Stimulated activated CD4-positive, alpha-beta T cell treated with anti-CD3 and anti-CD28 coated beads, Interleukin-15, amount 100 ng/mL, for 48 hours (primary cell): ENCODE results near the gene POLR2L.
A peak's percentile ranks its signal among the peaks of the same experiment; 100 is the strongest.

Experiments
- DNase-seq, 2 donors: peaks; one replicate each; pipeline ENCODE4 v3.0.0-alpha.2; 2020; ENCODE audit warnings: low read depth in 2 of 2

Gene POLR2L

GRCh38 chr11:842370-843002 is at the start of gene POLR2L, which contains the start of gene TSPAN4:
Gene POLR2L, minus strand, starts transcription at chr11:842529. Its CDS starts 21 bp downstream, at chr11:842508.
Gene TSPAN4, plus strand, starts transcription at chr11:842852. Its CDS starts 7,453 bp downstream, at chr11:850305.
- peak; percentile 80 to 83 for DNase-seq

- no peak for DNase-seq
Observed at GRCh38 chr11:890794-891540, 48.6 kb upstream of the POLR2L start.

GRCh38 chr11:889687-890475 is 47.6 kb upstream of the POLR2L start:
- DNase-seq = no peak

GRCh38 chr11:889257-889656 is 46.9 kb upstream of the POLR2L start:
- DNase-seq = no peak

- no peak for DNase-seq
Observed at GRCh38 chr11:888310-889212, 46.2 kb upstream of the POLR2L start.

- DNase-seq = no peak
Observed at GRCh38 chr11:887589-887988, 45.3 kb upstream of the POLR2L start.

GRCh38 chr11:886568-886967 is 44.2 kb upstream of the POLR2L start:
- no peak for DNase-seq

GRCh38 chr11:884578-885070 is 42.3 kb upstream of the POLR2L start:
- DNase-seq = no peak

- no peak for DNase-seq
Observed at GRCh38 chr11:883527-883926, 41.2 kb upstream of the POLR2L start.

- no peak for DNase-seq
Observed at GRCh38 chr11:882596-882995, 40.3 kb upstream of the POLR2L start.

GRCh38 chr11:880447-880846 is 38.1 kb upstream of the POLR2L start:
- no peak for DNase-seq

GRCh38 chr11:877565-877964 is 35.2 kb upstream of the POLR2L start:
- peak; percentile 16 to 19 for DNase-seq

- DNase-seq = no peak
Observed at GRCh38 chr11:876545-876944, 34.2 kb upstream of the POLR2L start.

- no peak for DNase-seq
Observed at GRCh38 chr11:875769-876301, 33.5 kb upstream of the POLR2L start.

- DNase-seq = no peak
Observed at GRCh38 chr11:875203-875602, 32.9 kb upstream of the POLR2L start.

GRCh38 chr11:873706-874105 is 31.4 kb upstream of the POLR2L start:
- DNase-seq = no peak

GRCh38 chr11:872799-873198 is 30.5 kb upstream of the POLR2L start:
- no peak for DNase-seq

- DNase-seq = no peak
Observed at GRCh38 chr11:871472-871871, 29.1 kb upstream of the POLR2L start.

- no peak for DNase-seq
Observed at GRCh38 chr11:870418-870817, 28.1 kb upstream of the POLR2L start.

- DNase-seq = no peak
Observed at GRCh38 chr11:870127-870413, 27.7 kb upstream of the POLR2L start.

- no peak for DNase-seq
Observed at GRCh38 chr11:869399-870126, 27.2 kb upstream of the POLR2L start.
